ENCODE data around the gene GATAD2B.

The GATAD2B gene

DNA sequence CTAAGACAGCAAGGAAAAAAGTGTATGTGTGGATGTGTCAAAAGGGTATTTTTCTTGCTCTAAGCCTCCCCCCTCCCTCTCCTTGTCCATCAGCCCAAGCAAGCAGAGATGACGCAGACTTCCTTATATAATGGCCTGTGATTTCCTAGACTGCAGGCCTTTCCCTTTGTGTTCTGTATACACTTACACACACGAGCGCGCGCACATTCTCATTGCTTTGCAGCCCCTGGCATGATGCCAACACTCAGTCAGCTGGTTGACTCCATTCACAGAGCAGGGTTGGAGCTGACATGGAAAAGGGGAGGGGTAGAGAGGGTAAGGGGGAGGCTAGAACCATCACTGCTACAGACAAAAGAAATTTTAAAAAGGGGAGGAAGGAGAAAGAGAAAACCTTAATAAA lies 41.8 kb downstream of the GATAD2B start (continued):
- TF ChIP-seq, protein P1, sequence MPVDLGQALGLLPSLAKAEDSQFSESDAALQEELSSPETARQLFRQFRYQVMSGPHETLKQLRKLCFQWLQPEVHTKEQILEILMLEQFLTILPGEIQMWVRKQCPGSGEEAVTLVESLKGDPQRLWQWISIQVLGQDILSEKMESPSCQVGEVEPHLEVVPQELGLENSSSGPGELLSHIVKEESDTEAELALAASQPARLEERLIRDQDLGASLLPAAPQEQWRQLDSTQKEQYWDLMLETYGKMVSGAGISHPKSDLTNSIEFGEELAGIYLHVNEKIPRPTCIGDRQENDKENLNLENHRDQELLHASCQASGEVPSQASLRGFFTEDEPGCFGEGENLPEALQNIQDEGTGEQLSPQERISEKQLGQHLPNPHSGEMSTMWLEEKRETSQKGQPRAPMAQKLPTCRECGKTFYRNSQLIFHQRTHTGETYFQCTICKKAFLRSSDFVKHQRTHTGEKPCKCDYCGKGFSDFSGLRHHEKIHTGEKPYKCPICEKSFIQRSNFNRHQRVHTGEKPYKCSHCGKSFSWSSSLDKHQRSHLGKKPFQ (tag by site-specific recombination; IDR thresholded peaks at IDR 0.05), result no peak
- TF ChIP-seq ZNF404 (tag by site-specific recombination; IDR thresholded peaks at IDR 0.05) (no peak), ZNF510 (tag by site-specific recombination; IDR thresholded peaks at IDR 0.05; ENCODE audit: insufficient replicate concordance) (no peak), ZNF133 (tag by site-specific recombination; IDR thresholded peaks at IDR 0.05) (no peak), ZNF830 (tag by site-specific recombination; IDR thresholded peaks at IDR 0.05; ENCODE audit: low read depth) (peak; percentile 76; the same call in 1 of the 2 replicates), ZNF341 (tag by site-specific recombination; IDR thresholded peaks at IDR 0.05; ENCODE audit: low read depth) (no peak), RBAK (tag by site-specific recombination; IDR thresholded peaks at IDR 0.05) (no peak), TRIM28 (IDR thresholded peaks at IDR 0.05; ENCODE audit: borderline replicate concordance, low read length) (peak; percentile 82; the same call in 1 of the 2 replicates), KLF7 (tag by site-specific recombination; IDR thresholded peaks at IDR 0.05; ENCODE audit: borderline replicate concordance) (no peak), ZNF223 (tag by site-specific recombination; IDR thresholded peaks at IDR 0.05) (no peak), ZNF621 (tag by site-specific recombination; IDR thresholded peaks at IDR 0.05) (no peak), ZNF138 (tag by site-specific recombination; IDR thresholded peaks at IDR 0.05; ENCODE audit: borderline replicate concordance) (no peak), SALL2 (tag by site-specific recombination; IDR thresholded peaks at IDR 0.05; ENCODE audit: borderline replicate concordance) (no peak; the same call in 1 of the 2 replicates), MYNN (tag by site-specific recombination; IDR thresholded peaks at IDR 0.05; ENCODE audit: borderline replicate concordance) (no peak), ZBTB8A (tag by site-specific recombination; IDR thresholded peaks at IDR 0.05) (no peak), ZNF600 (tag by site-specific recombination; IDR thresholded peaks at IDR 0.05) (peak; percentile 98), ZNF324 (tag by site-specific recombination; IDR thresholded peaks at IDR 0.05) (peak; percentile 92), ZNF521 (tag by site-specific recombination; IDR thresholded peaks at IDR 0.05) (no peak), SCRT1 (tag by site-specific recombination; IDR thresholded peaks at IDR 0.05; ENCODE audit: borderline replicate concordance) (no peak), SP2 (tag by site-specific recombination; IDR thresholded peaks at IDR 0.05) (peak; percentile 29; the same call in 1 of the 2 replicates)
- TF ChIP-seq, protein P2, sequence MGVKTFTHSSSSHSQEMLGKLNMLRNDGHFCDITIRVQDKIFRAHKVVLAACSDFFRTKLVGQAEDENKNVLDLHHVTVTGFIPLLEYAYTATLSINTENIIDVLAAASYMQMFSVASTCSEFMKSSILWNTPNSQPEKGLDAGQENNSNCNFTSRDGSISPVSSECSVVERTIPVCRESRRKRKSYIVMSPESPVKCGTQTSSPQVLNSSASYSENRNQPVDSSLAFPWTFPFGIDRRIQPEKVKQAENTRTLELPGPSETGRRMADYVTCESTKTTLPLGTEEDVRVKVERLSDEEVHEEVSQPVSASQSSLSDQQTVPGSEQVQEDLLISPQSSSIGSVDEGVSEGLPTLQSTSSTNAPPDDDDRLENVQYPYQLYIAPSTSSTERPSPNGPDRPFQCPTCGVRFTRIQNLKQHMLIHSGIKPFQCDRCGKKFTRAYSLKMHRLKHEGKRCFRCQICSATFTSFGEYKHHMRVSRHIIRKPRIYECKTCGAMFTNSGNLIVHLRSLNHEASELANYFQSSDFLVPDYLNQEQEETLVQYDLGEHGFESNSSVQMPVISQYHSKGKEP (tag by site-specific recombination; IDR thresholded peaks at IDR 0.05), result peak; percentile 97
- TF ChIP-seq, protein P3, sequence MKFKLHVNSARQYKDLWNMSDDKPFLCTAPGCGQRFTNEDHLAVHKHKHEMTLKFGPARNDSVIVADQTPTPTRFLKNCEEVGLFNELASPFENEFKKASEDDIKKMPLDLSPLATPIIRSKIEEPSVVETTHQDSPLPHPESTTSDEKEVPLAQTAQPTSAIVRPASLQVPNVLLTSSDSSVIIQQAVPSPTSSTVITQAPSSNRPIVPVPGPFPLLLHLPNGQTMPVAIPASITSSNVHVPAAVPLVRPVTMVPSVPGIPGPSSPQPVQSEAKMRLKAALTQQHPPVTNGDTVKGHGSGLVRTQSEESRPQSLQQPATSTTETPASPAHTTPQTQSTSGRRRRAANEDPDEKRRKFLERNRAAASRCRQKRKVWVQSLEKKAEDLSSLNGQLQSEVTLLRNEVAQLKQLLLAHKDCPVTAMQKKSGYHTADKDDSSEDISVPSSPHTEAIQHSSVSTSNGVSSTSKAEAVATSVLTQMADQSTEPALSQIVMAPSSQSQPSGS (tag by site-specific recombination; IDR thresholded peaks at IDR 0.05; ENCODE audit: low read depth), result peak; percentile 76; the same call in 1 of the 2 replicates
- TF ChIP-seq, protein P4, sequence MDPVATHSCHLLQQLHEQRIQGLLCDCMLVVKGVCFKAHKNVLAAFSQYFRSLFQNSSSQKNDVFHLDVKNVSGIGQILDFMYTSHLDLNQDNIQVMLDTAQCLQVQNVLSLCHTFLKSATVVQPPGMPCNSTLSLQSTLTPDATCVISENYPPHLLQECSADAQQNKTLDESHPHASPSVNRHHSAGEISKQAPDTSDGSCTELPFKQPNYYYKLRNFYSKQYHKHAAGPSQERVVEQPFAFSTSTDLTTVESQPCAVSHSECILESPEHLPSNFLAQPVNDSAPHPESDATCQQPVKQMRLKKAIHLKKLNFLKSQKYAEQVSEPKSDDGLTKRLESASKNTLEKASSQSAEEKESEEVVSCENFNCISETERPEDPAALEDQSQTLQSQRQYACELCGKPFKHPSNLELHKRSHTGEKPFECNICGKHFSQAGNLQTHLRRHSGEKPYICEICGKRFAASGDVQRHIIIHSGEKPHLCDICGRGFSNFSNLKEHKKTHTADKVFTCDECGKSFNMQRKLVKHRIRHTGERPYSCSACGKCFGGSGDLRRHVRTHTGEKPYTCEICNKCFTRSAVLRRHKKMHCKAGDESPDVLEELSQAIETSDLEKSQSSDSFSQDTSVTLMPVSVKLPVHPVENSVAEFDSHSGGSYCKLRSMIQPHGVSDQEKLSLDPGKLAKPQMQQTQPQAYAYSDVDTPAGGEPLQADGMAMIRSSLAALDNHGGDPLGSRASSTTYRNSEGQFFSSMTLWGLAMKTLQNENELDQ (tag by site-specific recombination; IDR thresholded peaks at IDR 0.05; ENCODE audit: low read depth), result no peak
- TF ChIP-seq, protein P5, sequence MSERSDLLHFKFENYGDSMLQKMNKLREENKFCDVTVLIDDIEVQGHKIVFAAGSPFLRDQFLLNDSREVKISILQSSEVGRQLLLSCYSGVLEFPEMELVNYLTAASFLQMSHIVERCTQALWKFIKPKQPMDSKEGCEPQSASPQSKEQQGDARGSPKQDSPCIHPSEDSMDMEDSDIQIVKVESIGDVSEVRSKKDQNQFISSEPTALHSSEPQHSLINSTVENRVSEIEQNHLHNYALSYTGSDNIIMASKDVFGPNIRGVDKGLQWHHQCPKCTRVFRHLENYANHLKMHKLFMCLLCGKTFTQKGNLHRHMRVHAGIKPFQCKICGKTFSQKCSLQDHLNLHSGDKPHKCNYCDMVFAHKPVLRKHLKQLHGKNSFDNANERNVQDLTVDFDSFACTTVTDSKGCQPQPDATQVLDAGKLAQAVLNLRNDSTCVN (tag by site-specific recombination; optimal IDR thresholded peaks at IDR 0.05), result peak; percentile 68
- TF ChIP-seq, protein P6, sequence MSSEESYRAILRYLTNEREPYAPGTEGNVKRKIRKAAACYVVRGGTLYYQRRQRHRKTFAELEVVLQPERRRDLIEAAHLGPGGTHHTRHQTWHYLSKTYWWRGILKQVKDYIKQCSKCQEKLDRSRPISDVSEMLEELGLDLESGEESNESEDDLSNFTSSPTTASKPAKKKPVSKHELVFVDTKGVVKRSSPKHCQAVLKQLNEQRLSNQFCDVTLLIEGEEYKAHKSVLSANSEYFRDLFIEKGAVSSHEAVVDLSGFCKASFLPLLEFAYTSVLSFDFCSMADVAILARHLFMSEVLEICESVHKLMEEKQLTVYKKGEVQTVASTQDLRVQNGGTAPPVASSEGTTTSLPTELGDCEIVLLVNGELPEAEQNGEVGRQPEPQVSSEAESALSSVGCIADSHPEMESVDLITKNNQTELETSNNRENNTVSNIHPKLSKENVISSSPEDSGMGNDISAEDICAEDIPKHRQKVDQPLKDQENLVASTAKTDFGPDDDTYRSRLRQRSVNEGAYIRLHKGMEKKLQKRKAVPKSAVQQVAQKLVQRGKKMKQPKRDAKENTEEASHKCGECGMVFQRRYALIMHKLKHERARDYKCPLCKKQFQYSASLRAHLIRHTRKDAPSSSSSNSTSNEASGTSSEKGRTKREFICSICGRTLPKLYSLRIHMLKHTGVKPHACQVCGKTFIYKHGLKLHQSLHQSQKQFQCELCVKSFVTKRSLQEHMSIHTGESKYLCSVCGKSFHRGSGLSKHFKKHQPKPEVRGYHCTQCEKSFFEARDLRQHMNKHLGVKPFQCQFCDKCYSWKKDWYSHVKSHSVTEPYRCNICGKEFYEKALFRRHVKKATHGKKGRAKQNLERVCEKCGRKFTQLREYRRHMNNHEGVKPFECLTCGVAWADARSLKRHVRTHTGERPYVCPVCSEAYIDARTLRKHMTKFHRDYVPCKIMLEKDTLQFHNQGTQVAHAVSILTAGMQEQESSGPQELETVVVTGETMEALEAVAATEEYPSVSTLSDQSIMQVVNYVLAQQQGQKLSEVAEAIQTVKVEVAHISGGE (tag by site-specific recombination; conservative IDR thresholded peaks at IDR 0.05; ENCODE audit: low read depth), result no peak
- TF ChIP-seq, protein P7, sequence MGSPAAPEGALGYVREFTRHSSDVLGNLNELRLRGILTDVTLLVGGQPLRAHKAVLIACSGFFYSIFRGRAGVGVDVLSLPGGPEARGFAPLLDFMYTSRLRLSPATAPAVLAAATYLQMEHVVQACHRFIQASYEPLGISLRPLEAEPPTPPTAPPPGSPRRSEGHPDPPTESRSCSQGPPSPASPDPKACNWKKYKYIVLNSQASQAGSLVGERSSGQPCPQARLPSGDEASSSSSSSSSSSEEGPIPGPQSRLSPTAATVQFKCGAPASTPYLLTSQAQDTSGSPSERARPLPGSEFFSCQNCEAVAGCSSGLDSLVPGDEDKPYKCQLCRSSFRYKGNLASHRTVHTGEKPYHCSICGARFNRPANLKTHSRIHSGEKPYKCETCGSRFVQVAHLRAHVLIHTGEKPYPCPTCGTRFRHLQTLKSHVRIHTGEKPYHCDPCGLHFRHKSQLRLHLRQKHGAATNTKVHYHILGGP (tag by site-specific recombination; IDR thresholded peaks at IDR 0.05), result peak; percentile 98
